Testis (tissue), 3 donors: Measurements from ENCODE around the gene CST8. TPM values are rescaled to one million over a fixed set of nuclear protein-coding genes. Genes with fewer than 3 reads are reported as not detected.
"Not testable (repeated sequence)": the region's sequence is repeated elsewhere in the genome, so short reads cannot be mapped to it uniquely, and the experiment has no call there.

ENCODE experiments used
- DNase-seq: peaks from one replicate; pipeline ENCODE4 v3.0.0-alpha.2; 2019
- H3K27ac ChIP-seq, 2 donors: fragments of 200-600 bp; sonication (generic); one replicate each; pipeline ENCODE4 v1.5.1; 2019
- H3K27me3 ChIP-seq: fragments of 200-600 bp; sonication (generic); one replicate; pipeline ENCODE4 v1.5.1; 2019
- H3K36me3 ChIP-seq: fragments of 200-600 bp; sonication (generic); one replicate; pipeline ENCODE4 v1.5.1; 2017; ENCODE audit warnings: low read depth; ENCODE audit errors: missing control alignments
- H3K4me1 ChIP-seq: fragments of 200-600 bp; sonication (generic); one replicate; pipeline ENCODE4 v1.5.1; 2019
- H3K4me3 ChIP-seq, 2 donors: fragments of 200-600 bp; sonication (generic); one replicate each; pipeline ENCODE4 v1.5.1; 2017 to 2019
- H3K9me3 ChIP-seq: fragments of 200-600 bp; sonication (generic); one replicate; pipeline ENCODE4 v1.5.1; 2017
- CTCF ChIP-seq, 3 experiments: fragments of 450-650 bp in 2 of 3; fragments of 200-600 bp in 1 of 3; sonication (generic) in 1 of 3; IDR thresholded peaks; one replicate each; pipeline ENCODE4 v1.5.1; 2016 to 2019; ENCODE audit warnings: antibody characterized with exemption in 3 of 3, mild to moderate bottlenecking in 2 of 3, moderate library complexity in 1 of 3
- POLR2A ChIP-seq: fragments of 450-650 bp; IDR thresholded peaks from one replicate; pipeline ENCODE4 v1.6.1; 2017; ENCODE audit warnings: antibody characterized with exemption, mild to moderate bottlenecking, moderate library complexity
- WGBS, 2 donors: methylation state at CpG; one replicate each; pipeline ENCODE4 v1.1.5; 2018; 5-methylcytosine and 5-hydroxymethylcytosine counted together
- intact Hi-C: fragments of 100-400 bp; cut with DNase I; formaldehyde crosslinking; loops from one replicate; pipeline ENCODE4 v1.15.1; 2023; ENCODE audit warnings: low total_unique reads
- polyA plus RNA-seq: library from polyadenylated mRNA; stranded (reverse); fragments of 350-450 nt; fragmentation: Illumina TruSeq; extraction: RNeasy Lipid Tissue Mini Kit (QIAGEN cat#74804); gene quantifications from one replicate; pipeline ENCODE4 v1.2.3, GENCODE V29; 2014; ENCODE audit warnings: low read depth, low replicate concordance; ENCODE audit not compliant: insufficient read depth
- total RNA-seq, 2 donors: library from RNA; depleted of rRNA; stranded (reverse); fragments of >200 nt; gene quantifications; one replicate each; pipeline ENCODE4 v1.2.3, GENCODE V29; 2016

Gene CST8
- total and polyA plus RNA-seq, 3 donors from 2014 or later = 9.0 to 31.5 (median 14.3) TPM

- WGBS, 2 donors = 83 to 93% methylated on average over 2 to 7 of the region's 7 CpGs
- no peak for DNase-seq
- intact Hi-C loops = no loop called here
- no peak for TF ChIP-seq CTCF (IDR thresholded peaks at IDR 0.05)
- TF ChIP-seq POLR2A = no peak
- Histone ChIP-seq H3K4me3 (no peak overlapping the region), H3K9me3 (no peaks in the 10 kb centered on the region), H3K27me3 (no peaks in the 10 kb centered on the region), H3K36me3 (no peaks in the 10 kb centered on the region), H3K4me1 (no peaks in the 10 kb centered on the region), H3K27ac (no peak overlapping the region)
Observed at GRCh38 chr20:23455639-23456038, 35.3 kb upstream of the CST8 start.

GRCh38 chr20:23456409-23456808 is 34.5 kb upstream of the CST8 start:
- 52 to 65% methylated on average over 3 of the region's 3 CpGs for WGBS, 2 donors
- Histone ChIP-seq H3K27ac (no peak overlapping the region), H3K36me3 (no peaks in the 10 kb centered on the region), H3K4me3 (no peak overlapping the region), H3K27me3 (no peaks in the 10 kb centered on the region), H3K9me3 (no peaks in the 10 kb centered on the region), H3K4me1 (no peaks in the 10 kb centered on the region)
- intact Hi-C loops = no loop called here
- DNase-seq = no peak
- TF ChIP-seq POLR2A = no peak
- TF ChIP-seq CTCF (IDR thresholded peaks at IDR 0.05) = no peak

GRCh38 chr20:23456873-23457272 is 34.0 kb upstream of the CST8 start:
- Histone ChIP-seq H3K27me3 (no peaks in the 10 kb centered on the region), H3K36me3 (no peaks in the 10 kb centered on the region), H3K4me3 (no peak overlapping the region), H3K27ac (no peak overlapping the region), H3K4me1 (no peaks in the 10 kb centered on the region), H3K9me3 (no peaks in the 10 kb centered on the region)
- DNase-seq = no peak
- TF ChIP-seq CTCF (IDR thresholded peaks at IDR 0.05) (no peak), POLR2A (no peak)
- intact Hi-C loops = no loop called here
- WGBS, 2 donors = 87 to 93% methylated on average over 7 of the region's 7 CpGs

- Histone ChIP-seq H3K27ac (no peak overlapping the region), H3K9me3 (no peaks in the 10 kb centered on the region), H3K4me1 (no peaks in the 10 kb centered on the region), H3K36me3 (no peaks in the 10 kb centered on the region), H3K27me3 (no peaks in the 10 kb centered on the region), H3K4me3 (no peak overlapping the region)
- TF ChIP-seq CTCF (IDR thresholded peaks at IDR 0.05) (no peak), POLR2A (no peak)
- WGBS, 2 donors = 83 to 89% methylated on average over 3 of the region's 3 CpGs
- intact Hi-C loops = no loop called here
- no peak for DNase-seq
Observed at GRCh38 chr20:23459461-23460150, 31.3 kb upstream of the CST8 start.

GRCh38 chr20:23461180-23461579 is 29.7 kb upstream of the CST8 start:
- Histone ChIP-seq H3K36me3 (no peaks in the 10 kb centered on the region), H3K27ac (no peak overlapping the region), H3K4me1 (no peaks in the 10 kb centered on the region), H3K4me3 (no peak overlapping the region), H3K27me3 (no peaks in the 10 kb centered on the region), H3K9me3 (no peaks in the 10 kb centered on the region)
- DNase-seq = no peak
- intact Hi-C loops = no loop called here
- 96 to 100% methylated on average over 1 of the region's 1 CpG for WGBS, 2 donors
- TF ChIP-seq POLR2A = no peak
- no peak for TF ChIP-seq CTCF (IDR thresholded peaks at IDR 0.05)

- intact Hi-C loops = not testable (repeated sequence)
- 86 to 89% methylated on average over 3 of the region's 3 CpGs for WGBS, 2 donors
Observed at GRCh38 chr20:23466961-23467360, 24.0 kb upstream of the CST8 start.

GRCh38 chr20:23472306-23472705 is 18.6 kb upstream of the CST8 start:
- 80 to 85% methylated on average over 5 of the region's 5 CpGs for WGBS, 2 donors
- H3K27ac ChIP-seq, H3K27me3 ChIP-seq, intact Hi-C loops, H3K9me3 ChIP-seq, DNase-seq, H3K36me3 ChIP-seq, H3K4me3 ChIP-seq, H3K4me1 ChIP-seq: not testable (repeated sequence)

More at GRCh38 chr20:23466961-23467360, 24.0 kb upstream of the CST8 start:
- H3K27me3 ChIP-seq, H3K27ac ChIP-seq, H3K4me3 ChIP-seq, H3K4me1 ChIP-seq, H3K9me3 ChIP-seq, DNase-seq, H3K36me3 ChIP-seq: not testable (repeated sequence)
